Neural cell (in vitro differentiated cells): ENCODE measurements around the gene CDHR5. TPM values are rescaled to one million over a fixed set of nuclear protein-coding genes. Genes with fewer than 3 reads are reported as not detected.
"Not testable (repeated sequence)": the region's sequence is repeated elsewhere in the genome, so short reads cannot be mapped to it uniquely, and the experiment has no call there.

Source experiments
- H2AFZ ChIP-seq: fragments of 200-600, 300-800 bp; sonication (generic), shearing (Covaris generic); 2 replicates; pipeline ENCODE4 v1.6.0; 2014; ENCODE audit warnings: low read depth, mild to moderate bottlenecking, antibody characterized with exemption, low read length, moderate library complexity
- H3F3A ChIP-seq: fragments of 200-600 bp; shearing (Covaris generic); 2 replicates; pipeline ENCODE4 v1.6.1; 2016; ENCODE audit warnings: mild to moderate bottlenecking, moderate library complexity, mixed read lengths, antibody characterized with exemption, low read length; ENCODE audit not compliant: insufficient read depth, poor library complexity, severe bottlenecking
- H3K27ac ChIP-seq: fragments of 200-600, 300-800 bp; sonication (generic), shearing (Covaris generic); 2 replicates; pipeline ENCODE4 v1.5.1; 2014; ENCODE audit warnings: mild to moderate bottlenecking, low read length, moderate library complexity
- H3K27me3 ChIP-seq: fragments of 300-800, 200-600 bp; sonication (generic), shearing (Covaris generic); 2 replicates; pipeline ENCODE4 v1.6.0; 2014; ENCODE audit warnings: mild to moderate bottlenecking, low read depth, low read length, moderate library complexity; ENCODE audit not compliant: insufficient read depth
- H3K36me3 ChIP-seq: fragments of 300-800, 200-600 bp; sonication (generic), shearing (Covaris generic); 2 replicates; pipeline ENCODE4 v1.5.1; 2014; ENCODE audit warnings: mild to moderate bottlenecking, antibody characterized with exemption, low read length, moderate library complexity; ENCODE audit not compliant: insufficient read depth
- H3K4me2 ChIP-seq: fragments of 300-800, 200-600 bp; sonication (generic), shearing (Covaris generic); 2 replicates; pipeline ENCODE4 v1.6.0; 2014; ENCODE audit warnings: mild to moderate bottlenecking, low read length
- H3K4me3 ChIP-seq: fragments of 300-800, 200-600 bp; sonication (generic), shearing (Covaris generic); 2 replicates; pipeline ENCODE4 v1.5.1; 2014; ENCODE audit warnings: mild to moderate bottlenecking, low read length, moderate library complexity
- H3K79me2 ChIP-seq: fragments of 200-600 bp; shearing (Covaris generic); replicated peaks from 2 replicates; pipeline ENCODE4 v1.6.0; 2014; ENCODE audit warnings: mild to moderate bottlenecking, low read length, moderate library complexity; ENCODE audit not compliant: insufficient read depth
- H3K9ac ChIP-seq: fragments of 300-800, 200-600 bp; sonication (generic), shearing (Covaris generic); 2 replicates; pipeline ENCODE4 v1.6.1; 2016; ENCODE audit warnings: mild to moderate bottlenecking, low read length, mixed read lengths
- H3K9me2 ChIP-seq: fragments of 200-600 bp; shearing (Covaris generic); 2 replicates; pipeline ENCODE4 v1.6.1; 2016; ENCODE audit warnings: mild to moderate bottlenecking, low read length, mixed read lengths; ENCODE audit not compliant: insufficient read depth
- H3K9me3 ChIP-seq: fragments of 200-600, 300-800 bp; sonication (generic), shearing (Covaris generic); 2 replicates; pipeline ENCODE4 v1.6.1; 2016; ENCODE audit warnings: mild to moderate bottlenecking, mixed run types, low read length, moderate library complexity, mixed read lengths
- H4K20me1 ChIP-seq: fragments of 200-600 bp; shearing (Covaris generic); 2 replicates; pipeline ENCODE4 v1.6.1; 2016; ENCODE audit warnings: mild to moderate bottlenecking, mixed run types; ENCODE audit not compliant: insufficient read depth
- CTCF ChIP-seq: fragments of 450-650 bp; IDR thresholded peaks from 2 replicates; pipeline ENCODE4 v1.5.1; 2014; ENCODE audit warnings: antibody characterized with exemption, mild to moderate bottlenecking, moderate library complexity; ENCODE audit not compliant: poor library complexity, severe bottlenecking
- EP300 ChIP-seq: fragments of 450-650 bp; conservative IDR thresholded peaks from 2 replicates; pipeline ENCODE4 v1.6.1; 2014; ENCODE audit warnings: antibody characterized with exemption, mild to moderate bottlenecking, moderate library complexity; ENCODE audit not compliant: poor library complexity, severe bottlenecking
- EZH2 ChIP-seq: fragments of 200-600, 300-800 bp; shearing (Covaris generic), sonication (generic); IDR thresholded peaks from 2 replicates; pipeline ENCODE4 v1.6.1; 2014; ENCODE audit warnings: antibody characterized with exemption, low read length, borderline replicate concordance, mild to moderate bottlenecking; ENCODE audit not compliant: insufficient read depth, poor library complexity, severe bottlenecking
- MXI1 ChIP-seq: fragments of 450-650 bp; conservative IDR thresholded peaks from 2 replicates; pipeline ENCODE4 v1.6.1; 2014; ENCODE audit warnings: antibody characterized with exemption, mild to moderate bottlenecking; ENCODE audit not compliant: poor library complexity, severe bottlenecking
- POLR2AphosphoS5 ChIP-seq: IDR thresholded peaks from 2 replicates; pipeline ENCODE4 v1.6.1; 2012
- RAD21 ChIP-seq: fragments of 450-650 bp; conservative IDR thresholded peaks from 2 replicates; pipeline ENCODE4 v1.6.1; 2014; ENCODE audit warnings: antibody characterized with exemption, mild to moderate bottlenecking, moderate library complexity
- REST ChIP-seq: IDR thresholded peaks from 2 replicates; pipeline ENCODE4 v1.6.1; 2012; ENCODE audit warnings: borderline replicate concordance
- SMC3 ChIP-seq: fragments of 450-650 bp; conservative IDR thresholded peaks from 2 replicates; pipeline ENCODE4 v1.6.1; 2014; ENCODE audit warnings: antibody characterized with exemption, mild to moderate bottlenecking, moderate library complexity; ENCODE audit not compliant: poor library complexity
- TAF1 ChIP-seq: IDR thresholded peaks from 2 replicates; pipeline ENCODE4 v1.6.1; 2012; ENCODE audit warnings: low read depth
- polyA plus RNA-seq: library from polyadenylated mRNA; depleted of rRNA; stranded (reverse); fragments of >200 nt; gene quantifications from 2 replicates; pipeline ENCODE4 v1.2.3, GENCODE V29; 2014

Gene CDHR5
- polyA plus RNA-seq, 1 donor from 2014 or later = not detected

- Histone ChIP-seq H3K4me2 (peak overlapping the region; percentile 44), H3K36me3 (no peaks in the 10 kb centered on the region), H3K79me2 (peaks cover 30% of the 10 kb centered on the region), H3K9ac (peak overlapping the region; percentile 77), H3F3A (no peaks in the 10 kb centered on the region), H4K20me1 (peaks cover 12% of the 10 kb centered on the region), H3K9me2 (no peaks in the 10 kb centered on the region), H3K27ac (peak overlapping the region; percentile 70), H3K9me3 (no peaks in the 10 kb centered on the region), H3K4me3 (peak overlapping the region; percentile 95), H2AFZ (no peak overlapping the region), H3K27me3 (no peaks in the 10 kb centered on the region)
- TF ChIP-seq REST (no peak), EP300 (no peak), EZH2 (no peak), SMC3 (no peak), RAD21 (no peak), TAF1 (no peak), POLR2AphosphoS5 (no peak), MXI1 (no peak), CTCF (no peak)
These were observed 50.0 kb downstream of the CDHR5 start for GRCh38 chr11:574632-575312.

GRCh38 chr11:574031-574570 lies 50.7 kb downstream of the CDHR5 start:
- H3K9me2 ChIP-seq, H3K36me3 ChIP-seq, H3F3A ChIP-seq, H3K27me3 ChIP-seq, H3K4me2 ChIP-seq, H3K9ac ChIP-seq, H2AFZ ChIP-seq, H3K9me3 ChIP-seq, H3K27ac ChIP-seq, H4K20me1 ChIP-seq: not testable (repeated sequence)
- H3K79me2 ChIP-seq = peaks cover 23% of the 10 kb centered on the region
- H3K4me3 ChIP-seq = peak overlapping the region; percentile 95
